Trophoblast cell (in vitro differentiated cells and primary cell): ENCODE data around the gene FRRS1L.
A peak's percentile ranks its signal among the peaks of the same experiment; 100 is the strongest.

Source experiments
- DNase-seq, 2 donors: peaks; one replicate each; pipeline ENCODE4 v3.0.0-alpha.2; 2016
- H2AFZ ChIP-seq: 2 replicates; pipeline ENCODE4 v1.6.1; 2013; ENCODE audit warnings: low read length, moderate library complexity, mild to moderate bottlenecking; ENCODE audit not compliant: insufficient read depth, poor library complexity
- H2AK5ac ChIP-seq: 2 replicates; pipeline ENCODE4 v1.6.1; 2013; ENCODE audit warnings: mild to moderate bottlenecking, low read length
- H2BK120ac ChIP-seq: 2 replicates; pipeline ENCODE4 v1.6.1; 2013; ENCODE audit warnings: low read length, mild to moderate bottlenecking, moderate library complexity; ENCODE audit not compliant: insufficient read depth, poor library complexity
- H2BK12ac ChIP-seq: 2 replicates; pipeline ENCODE4 v1.6.1; 2013; ENCODE audit warnings: mild to moderate bottlenecking, low read length, moderate library complexity
- H2BK5ac ChIP-seq: 2 replicates; pipeline ENCODE4 v1.6.1; 2013; ENCODE audit warnings: low read length, low read depth, moderate library complexity, mild to moderate bottlenecking; ENCODE audit not compliant: poor library complexity
- H3K14ac ChIP-seq: 2 replicates; pipeline ENCODE4 v1.6.1; 2013; ENCODE audit warnings: mild to moderate bottlenecking, low read length
- H3K18ac ChIP-seq: 2 replicates; pipeline ENCODE4 v1.6.1; 2013; ENCODE audit warnings: mild to moderate bottlenecking, low read length
- H3K23ac ChIP-seq: 2 replicates; pipeline ENCODE4 v1.6.1; 2013; ENCODE audit warnings: low read length
- H3K27ac ChIP-seq: 2 replicates; pipeline ENCODE4 v1.5.1; 2013; ENCODE audit warnings: low read depth, mild to moderate bottlenecking, inconsistent platforms, low read length, moderate library complexity
- H3K27me3 ChIP-seq: 2 replicates; pipeline ENCODE4 v1.6.1; 2013; ENCODE audit warnings: inconsistent platforms, mild to moderate bottlenecking, low read length, moderate library complexity; ENCODE audit not compliant: insufficient read depth
- H3K36me3 ChIP-seq, 2 experiments: 1 replicate in 1 of 2; 2 replicates in 1 of 2; pipeline ENCODE4 v1.6.1; 2013; ENCODE audit warnings: low read length in 2 of 2, mild to moderate bottlenecking in 2 of 2, moderate library complexity in 1 of 2; ENCODE audit not compliant: insufficient read depth in 2 of 2, control insufficient read depth in 1 of 2
- H3K4ac ChIP-seq: 2 replicates; pipeline ENCODE4 v1.6.1; 2013; ENCODE audit warnings: low read depth, mild to moderate bottlenecking, low read length, moderate library complexity
- H3K4me1 ChIP-seq, 2 experiments: 1 replicate in 1 of 2; 2 replicates in 1 of 2; pipeline ENCODE4 v1.6.1; 2013; ENCODE audit warnings: low read length in 2 of 2, mild to moderate bottlenecking in 2 of 2, moderate library complexity in 1 of 2; ENCODE audit not compliant: insufficient read depth in 2 of 2, control insufficient read depth in 1 of 2
- H3K4me2 ChIP-seq: 2 replicates; pipeline ENCODE4 v1.6.1; 2013; ENCODE audit warnings: inconsistent platforms, mild to moderate bottlenecking, low read length, moderate library complexity
- H3K4me3 ChIP-seq: 2 replicates; pipeline ENCODE4 v1.5.1; 2013; ENCODE audit warnings: mild to moderate bottlenecking, low read depth, low read length, inconsistent platforms
- H3K79me1 ChIP-seq: one replicate; pipeline ENCODE4 v1.6.1; 2013; ENCODE audit warnings: low read length
- H3K79me2 ChIP-seq: 2 replicates; pipeline ENCODE4 v1.6.1; 2013; ENCODE audit warnings: low read length, mild to moderate bottlenecking; ENCODE audit not compliant: control insufficient read depth, insufficient read depth, poor library complexity
- H3K9ac ChIP-seq: 2 replicates; pipeline ENCODE4 v1.6.1; 2013; ENCODE audit warnings: mild to moderate bottlenecking, low read length
- H3K9me3 ChIP-seq: 2 replicates; pipeline ENCODE4 v1.6.1; 2013; ENCODE audit warnings: low read depth, mild to moderate bottlenecking, control low read depth, inconsistent platforms, low read length; ENCODE audit not compliant: insufficient read depth
- H4K12ac ChIP-seq: 2 replicates; pipeline ENCODE4 v1.6.1; 2013; ENCODE audit warnings: low read depth, mild to moderate bottlenecking, low read length, moderate library complexity
- H4K8ac ChIP-seq: 2 replicates; pipeline ENCODE4 v1.6.1; 2013; ENCODE audit warnings: low read depth, mild to moderate bottlenecking, low read length, moderate library complexity
- H4K91ac ChIP-seq: one replicate; pipeline ENCODE4 v1.6.1; 2013; ENCODE audit warnings: low read depth, mild to moderate bottlenecking, low read length, moderate library complexity
- WGBS: extraction: QIAGEN DNeasy Blood & Tissue Kit; methylation state at CpG from one replicate; pipeline ENCODE4 v1.1.7; 2013; ENCODE audit warnings: missing lambda C conversion rate; ENCODE audit not compliant: insufficient read length, insufficient coverage; ENCODE audit errors: extremely low coverage; 5-methylcytosine and 5-hydroxymethylcytosine counted together

The FRRS1L gene

DNA sequence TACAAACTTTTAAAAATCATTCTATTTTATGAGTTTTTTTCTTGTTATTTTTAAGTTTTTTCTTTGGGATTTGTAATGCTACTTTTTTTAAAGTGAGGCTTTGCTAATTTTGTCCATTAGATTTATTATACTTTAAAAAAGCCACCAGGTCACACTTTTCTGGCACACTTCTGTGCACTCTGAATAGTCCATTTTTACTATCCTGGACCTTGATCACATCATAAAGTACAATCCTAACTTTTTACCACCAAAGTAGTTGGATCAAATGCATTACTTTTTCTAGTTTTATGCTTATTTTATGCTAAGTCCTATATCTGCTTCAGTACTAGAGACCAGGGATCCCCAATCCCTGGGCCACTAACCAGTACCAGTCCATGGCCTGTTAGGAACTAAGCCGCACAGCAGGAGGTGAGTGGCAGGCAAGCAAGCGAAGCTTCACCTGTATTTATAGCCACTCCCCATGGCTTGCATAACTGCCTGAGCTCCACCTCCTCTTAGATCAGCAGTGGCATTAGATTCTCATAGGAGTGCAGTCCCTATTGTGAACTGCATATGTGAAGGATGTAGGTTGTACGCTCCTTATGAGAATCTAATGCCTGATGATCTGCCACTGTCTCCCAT is 16.0 kb downstream of the FRRS1L start:
- Histone ChIP-seq H3K27me3 (no peaks in the 10 kb centered on the region), H3K36me3 (no peaks in the 10 kb centered on the region), H2AK5ac (no peak overlapping the region), H3K9me3 (peaks cover 4% of the 10 kb centered on the region), H3K23ac (no peak overlapping the region), H2BK120ac (no peak overlapping the region), H3K18ac (no peak overlapping the region), H2BK5ac (no peak overlapping the region), H3K4me3 (no peak overlapping the region), H3K79me1 (no peaks in the 10 kb centered on the region), H4K12ac (no peak overlapping the region), H3K4me1 (no peaks in the 10 kb centered on the region), H4K91ac (no peak overlapping the region), H3K14ac (no peak overlapping the region), H3K4me2 (no peak overlapping the region), H3K9ac (no peak overlapping the region), H2BK12ac (no peak overlapping the region), H3K27ac (no peak overlapping the region), H4K8ac (no peak overlapping the region), H3K4ac (no peak overlapping the region), H3K79me2 (no peaks in the 10 kb centered on the region), H2AFZ (no peak overlapping the region)
- DNase-seq: no peak
- no CpG with 5 or more reads among the region's 3 CpGs for WGBS

DNA sequence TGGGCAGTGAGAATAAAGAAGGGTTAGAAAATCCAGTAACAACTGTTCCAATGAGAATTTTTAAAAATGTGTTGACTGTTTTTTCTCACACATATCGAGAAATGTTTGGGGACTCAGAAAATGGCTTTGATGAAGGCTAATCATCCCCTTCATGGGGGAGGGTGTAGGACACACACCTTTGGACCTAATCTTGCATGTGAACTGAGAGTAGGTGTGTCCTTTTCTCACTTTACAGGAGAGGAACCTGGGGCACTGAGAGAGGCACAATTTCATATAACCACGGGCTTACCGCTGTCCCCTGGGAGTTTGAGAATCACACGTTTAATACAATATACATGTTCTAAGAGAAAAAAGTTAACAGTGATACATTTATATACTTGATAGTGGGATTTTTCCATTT is 17.3 kb downstream of the FRRS1L start:
- Histone ChIP-seq H3K9me3 (peaks cover 4% of the 10 kb centered on the region), H3K4me2 (no peak overlapping the region), H3K79me1 (no peaks in the 10 kb centered on the region), H3K27me3 (no peaks in the 10 kb centered on the region), H4K8ac (no peak overlapping the region), H2BK12ac (no peak overlapping the region), H2BK120ac (no peak overlapping the region), H3K18ac (no peak overlapping the region), H3K4me1 (no peaks in the 10 kb centered on the region), H3K14ac (no peak overlapping the region), H2BK5ac (no peak overlapping the region), H2AK5ac (no peak overlapping the region), H3K4me3 (no peak overlapping the region), H4K12ac (no peak overlapping the region), H3K4ac (no peak overlapping the region), H3K9ac (no peak overlapping the region), H3K27ac (no peak overlapping the region), H3K79me2 (no peaks in the 10 kb centered on the region), H2AFZ (no peak overlapping the region), H4K91ac (no peak overlapping the region), H3K36me3 (no peaks in the 10 kb centered on the region), H3K23ac (no peak overlapping the region)
- WGBS: no CpG with 5 or more reads among the region's 4 CpGs
- DNase-seq: no peak

DNA sequence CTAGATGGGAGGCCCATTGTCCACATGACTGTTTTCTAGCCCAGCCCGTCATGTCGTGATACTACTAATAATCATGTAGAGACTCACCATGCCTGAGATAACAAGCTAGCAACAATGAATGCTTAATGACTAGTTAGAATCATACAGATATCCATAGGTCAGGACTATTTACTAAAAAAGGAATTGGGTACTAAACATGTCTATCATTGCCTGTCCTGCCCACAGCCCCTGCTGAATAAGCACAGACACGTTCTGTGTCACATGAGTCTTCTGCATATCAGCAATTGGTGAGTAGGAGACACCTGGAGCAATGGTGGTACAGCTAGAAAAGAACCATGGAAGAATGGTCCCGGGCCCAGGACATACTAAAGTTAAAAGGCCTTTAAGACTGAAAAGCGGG is 18.0 kb downstream of the FRRS1L start:
- H3K18ac ChIP-seq: no peak overlapping the region
- H2BK5ac ChIP-seq: no peak overlapping the region
- H2AK5ac ChIP-seq: no peak overlapping the region
- no peak overlapping the region for H3K4ac ChIP-seq
- no peak overlapping the region for H4K12ac ChIP-seq
- H3K79me2 ChIP-seq: no peaks in the 10 kb centered on the region
- no peak overlapping the region for H3K4me3 ChIP-seq
- no peaks in the 10 kb centered on the region for H3K36me3 ChIP-seq
- no peak overlapping the region for H3K9ac ChIP-seq
- no peak overlapping the region for H3K23ac ChIP-seq
- no peak overlapping the region for H4K91ac ChIP-seq
- H3K79me1 ChIP-seq: no peaks in the 10 kb centered on the region
- H2AFZ ChIP-seq: no peak overlapping the region
- H3K9me3 ChIP-seq: peaks cover 4% of the 10 kb centered on the region
- H2BK120ac ChIP-seq: no peak overlapping the region
- no peak for DNase-seq
- no peak overlapping the region for H3K27ac ChIP-seq
- H3K14ac ChIP-seq: no peak overlapping the region
- no peaks in the 10 kb centered on the region for H3K27me3 ChIP-seq
- no CpG with 5 or more reads among the region's 5 CpGs for WGBS
- no peak overlapping the region for H2BK12ac ChIP-seq
- no peak overlapping the region for H3K4me2 ChIP-seq
- no peaks in the 10 kb centered on the region for H3K4me1 ChIP-seq
- no peak overlapping the region for H4K8ac ChIP-seq

GRCh38 chr9:109145051-109145450 is 22.0 kb downstream of the FRRS1L start:
- Histone ChIP-seq H2BK12ac (no peak overlapping the region), H3K27me3 (no peaks in the 10 kb centered on the region), H3K4me1 (no peaks in the 10 kb centered on the region), H3K4ac (no peak overlapping the region), H3K4me3 (no peak overlapping the region), H2AFZ (no peak overlapping the region), H2BK120ac (no peak overlapping the region), H3K18ac (no peak overlapping the region), H3K9ac (no peak overlapping the region), H2AK5ac (no peak overlapping the region), H4K8ac (no peak overlapping the region), H3K23ac (no peak overlapping the region), H3K27ac (no peak overlapping the region), H4K91ac (no peak overlapping the region), H3K36me3 (no peaks in the 10 kb centered on the region), H3K79me2 (no peaks in the 10 kb centered on the region), H3K4me2 (no peak overlapping the region), H3K9me3 (no peaks in the 10 kb centered on the region), H2BK5ac (no peak overlapping the region), H3K14ac (no peak overlapping the region), H3K79me1 (no peaks in the 10 kb centered on the region), H4K12ac (no peak overlapping the region)
- DNase-seq: peak in 1 of 2 donors; percentile 14
- no CpG with 5 or more reads among the region's 6 CpGs for WGBS
